ENCODE measurements around the gene LSAMP.

Gene LSAMP

DNA sequence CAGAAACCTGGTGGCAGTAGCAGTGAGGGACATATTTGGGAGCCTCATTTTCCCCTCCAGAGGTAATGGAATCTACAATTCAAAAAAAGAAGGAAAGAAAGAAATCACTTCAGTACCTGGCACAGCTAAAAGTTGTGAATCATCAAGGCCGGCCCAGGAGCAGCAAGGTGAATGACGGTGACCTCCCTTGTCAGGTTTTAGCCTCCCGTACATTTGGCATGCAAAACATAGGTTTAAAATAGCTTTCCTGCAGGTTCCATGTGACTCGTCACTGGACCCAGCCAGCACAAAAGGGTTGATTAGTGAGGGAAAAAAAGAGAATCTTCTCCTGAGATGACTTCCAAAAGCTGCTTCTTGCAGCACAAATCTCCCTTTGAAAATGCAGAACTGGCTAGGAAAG lies 394.2 kb downstream of the LSAMP start:
- DNase-seq (ENCODE audit: low spot score), result no peak

DNA sequence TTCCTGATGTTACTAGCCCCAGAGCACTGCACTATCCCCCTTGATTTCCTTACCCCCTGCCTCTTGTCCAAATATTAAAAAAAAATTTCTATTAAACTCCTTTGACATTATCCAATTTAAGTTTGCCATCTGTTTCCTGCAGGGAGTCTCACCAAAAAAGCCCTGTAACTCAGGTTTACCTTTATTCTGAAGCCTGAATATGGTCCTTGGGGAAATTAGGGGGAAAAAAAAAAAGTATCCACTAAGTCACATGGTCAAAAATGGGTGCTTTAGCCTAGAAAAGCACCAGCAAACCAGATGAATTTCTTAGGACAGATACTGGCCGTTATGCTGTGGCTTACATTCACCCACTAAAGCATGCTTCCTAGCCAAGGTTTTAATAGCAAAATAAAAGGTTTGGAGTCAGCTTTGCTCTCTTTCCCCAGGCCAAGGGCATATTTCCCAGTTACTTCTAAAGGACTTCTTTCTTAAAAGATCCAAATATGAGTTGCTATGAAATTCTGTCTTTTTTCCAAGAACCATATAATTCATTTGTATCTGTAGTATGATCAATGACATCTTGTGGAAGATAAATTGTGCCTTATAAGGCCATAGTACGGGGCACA lies 394.9 kb downstream of the LSAMP start:
- no peak for DNase-seq (ENCODE audit: low spot score)

- no peak for DNase-seq (ENCODE audit: low spot score)
These were observed 396.3 kb downstream of the LSAMP start for GRCh38 chr3:116048991-116049390.

DNA sequence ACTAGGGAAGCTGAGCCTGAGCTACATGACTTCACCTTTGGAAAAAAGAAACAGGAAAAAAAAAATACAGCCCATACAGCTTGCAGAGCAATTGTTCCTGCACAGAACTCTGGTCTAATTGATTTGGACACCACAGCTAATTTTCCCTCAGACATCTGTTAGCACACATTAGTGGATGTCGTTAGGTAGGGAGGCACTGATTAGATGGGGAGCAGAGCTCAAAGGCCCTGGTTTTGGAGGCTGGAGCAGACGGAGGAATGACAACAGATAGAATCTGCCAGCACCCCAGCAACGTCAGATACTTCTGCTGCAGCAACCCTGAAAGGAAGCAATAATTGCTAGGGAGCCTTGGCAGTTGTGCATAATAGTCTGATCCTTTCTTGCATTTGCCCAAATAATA lies 398.9 kb downstream of the LSAMP start:
- DNase-seq (ENCODE audit: low spot score), result no peak

DNA sequence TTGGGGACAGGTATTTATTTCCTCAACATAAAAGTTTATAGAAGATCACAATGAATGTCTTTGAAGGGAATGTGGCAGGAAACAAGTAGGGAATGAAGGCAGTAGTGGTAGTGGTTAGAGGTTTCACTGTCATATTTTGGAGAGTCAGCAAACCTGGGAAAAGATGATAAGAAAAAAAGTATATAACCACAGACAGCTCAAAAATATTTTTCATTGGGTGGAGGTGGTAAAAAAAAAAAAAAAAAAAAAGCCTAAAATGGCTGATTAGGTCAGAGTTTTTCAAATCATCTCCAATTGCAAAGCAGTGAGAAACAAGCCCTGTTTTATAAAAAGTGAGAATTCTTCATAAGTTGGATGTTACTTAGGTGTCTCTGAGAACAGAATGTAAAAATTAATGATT lies 400.0 kb downstream of the LSAMP start:
- DNase-seq (ENCODE audit: low spot score), result no peak

DNA sequence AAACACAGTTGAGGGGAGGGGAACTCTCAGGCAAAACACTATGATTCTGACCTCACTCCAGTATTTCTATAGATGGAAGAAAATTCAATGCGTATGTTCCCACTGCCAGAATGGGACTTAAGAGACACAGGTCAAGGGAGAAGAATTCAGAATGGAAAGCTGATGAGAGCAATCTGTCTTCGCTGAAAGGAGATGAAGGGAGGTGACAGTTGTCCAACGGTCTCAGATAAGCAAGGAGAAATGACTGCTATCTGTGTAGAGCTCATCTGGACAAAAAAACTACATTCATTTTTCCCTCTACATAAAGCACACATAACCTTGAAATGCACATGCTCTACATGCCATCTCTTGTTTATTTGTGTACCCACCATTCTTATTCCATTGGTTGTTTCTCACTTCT lies 405.1 kb downstream of the LSAMP start:
- DNase-seq (ENCODE audit: low spot score), result no peak

- DNase-seq (ENCODE audit: low spot score), result no peak
These were observed 405.7 kb downstream of the LSAMP start for GRCh38 chr3:116039651-116039985.

- DNase-seq (ENCODE audit: low spot score), result no peak
These were observed 406.2 kb downstream of the LSAMP start for GRCh38 chr3:116038968-116039650.

DNA sequence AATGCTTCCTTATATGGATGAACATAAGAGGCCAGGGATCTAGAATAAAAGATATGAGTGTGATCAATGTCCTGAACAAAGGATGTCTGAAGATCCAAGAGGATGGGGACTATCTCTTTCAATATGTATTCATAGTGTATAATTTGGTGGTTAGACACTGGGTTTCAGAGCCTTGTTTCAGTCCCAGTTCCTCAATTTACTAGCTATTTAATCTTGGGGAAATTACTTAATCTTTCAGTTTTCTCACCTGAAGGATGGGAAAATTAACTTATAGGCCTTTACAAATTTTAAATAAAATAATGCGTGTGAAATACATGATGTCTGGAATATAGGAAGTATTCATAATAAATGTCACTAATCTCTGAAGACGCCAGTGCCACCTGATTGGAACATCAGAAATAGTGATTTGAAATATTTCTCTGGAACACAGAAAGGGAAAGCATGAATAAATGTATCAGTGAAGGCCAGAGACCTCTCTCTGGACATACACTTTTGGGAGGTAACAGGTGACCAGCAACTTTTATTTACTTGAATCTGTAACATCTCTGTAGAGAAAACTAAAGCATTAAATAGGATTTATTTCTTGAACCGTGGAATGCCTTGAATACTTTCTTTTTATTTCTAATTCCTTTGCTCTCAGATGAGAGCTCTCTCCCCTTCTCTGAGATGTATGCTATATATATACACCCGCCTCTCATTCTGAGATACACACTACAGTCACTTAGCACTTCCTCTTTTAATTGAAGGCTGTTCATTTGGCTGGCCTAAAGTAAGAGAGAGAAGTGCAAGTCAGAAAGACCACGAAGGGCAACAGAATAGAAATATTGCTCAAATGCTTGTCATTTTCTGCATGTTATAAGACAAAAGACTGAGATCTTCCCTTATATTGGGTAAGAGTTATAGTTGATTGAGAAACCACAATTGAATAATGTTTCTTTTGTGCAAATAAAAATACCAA lies 407.1 kb downstream of the LSAMP start:
- no peak for DNase-seq (ENCODE audit: low spot score)

DNA sequence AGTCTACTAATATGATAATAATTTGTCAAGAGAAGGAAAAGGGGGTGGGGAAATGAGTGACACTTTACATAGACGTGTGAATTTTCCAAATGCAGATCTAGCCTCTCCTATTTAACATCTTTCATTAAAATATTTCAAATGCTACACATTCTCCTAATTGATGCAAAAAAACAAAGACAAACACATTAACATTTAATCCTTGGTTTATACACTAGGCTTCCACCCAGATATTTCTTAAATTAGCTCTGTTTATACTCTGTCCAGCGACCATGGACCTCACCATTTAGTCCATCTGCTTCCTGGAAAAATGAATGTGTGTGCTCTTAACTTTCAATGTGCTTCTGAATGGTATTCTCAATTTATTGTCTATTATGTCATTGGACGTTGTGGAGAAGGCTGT lies 409.9 kb downstream of the LSAMP start:
- no peak for DNase-seq (ENCODE audit: low spot score)

- no peak for DNase-seq (ENCODE audit: low spot score)
These were observed 410.5 kb downstream of the LSAMP start for GRCh38 chr3:116034794-116035193.

DNA sequence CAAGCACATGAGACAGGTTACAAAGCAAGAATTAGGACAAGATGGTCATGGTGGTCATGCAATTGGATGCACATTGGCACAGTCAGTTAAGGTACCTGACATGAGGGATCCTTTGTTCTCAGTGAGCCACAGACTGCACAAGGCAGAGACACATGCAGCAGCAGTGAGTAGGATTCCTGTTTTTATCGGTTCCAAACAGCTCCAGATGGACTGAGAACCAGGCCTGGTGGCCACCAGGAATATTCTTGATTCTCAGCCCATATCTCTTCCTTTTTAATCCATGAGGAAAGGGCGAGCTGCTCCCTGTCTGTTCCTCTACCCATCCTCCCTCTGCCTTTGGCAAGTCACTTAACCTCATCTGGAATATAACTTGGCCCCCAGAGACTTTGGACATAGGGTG lies 411.2 kb downstream of the LSAMP start:
- no peak for DNase-seq (ENCODE audit: low spot score)

DNA sequence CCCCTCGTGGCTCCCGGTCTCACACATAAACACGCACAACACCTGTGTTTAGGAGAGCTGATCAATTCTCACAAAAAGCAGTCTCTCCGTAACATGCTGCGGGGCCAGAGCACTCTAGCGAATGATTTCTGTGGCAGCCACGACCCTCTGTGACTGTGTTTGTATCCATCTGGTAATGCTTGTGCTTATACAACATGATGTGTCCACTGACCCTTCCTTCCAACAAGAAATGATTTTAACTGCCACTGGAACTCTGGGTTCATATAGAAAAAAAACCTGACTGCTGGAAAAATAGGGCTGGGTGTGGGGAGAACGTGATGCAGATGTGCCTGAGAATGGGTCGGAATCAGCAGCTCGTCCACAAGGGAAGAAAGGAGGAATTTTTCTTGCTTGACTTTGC lies 411.8 kb downstream of the LSAMP start:
- no peak for DNase-seq (ENCODE audit: low spot score)

GRCh38 chr3:116032176-116032575 lies 413.1 kb downstream of the LSAMP start:
- DNase-seq (ENCODE audit: low spot score), result no peak

- no peak for DNase-seq (ENCODE audit: low spot score)
These were observed 415.0 kb downstream of the LSAMP start for GRCh38 chr3:116030131-116030850.

GRCh38 chr3:116029266-116029665 lies 416.0 kb downstream of the LSAMP start:
- no peak for DNase-seq (ENCODE audit: low spot score)

DNA sequence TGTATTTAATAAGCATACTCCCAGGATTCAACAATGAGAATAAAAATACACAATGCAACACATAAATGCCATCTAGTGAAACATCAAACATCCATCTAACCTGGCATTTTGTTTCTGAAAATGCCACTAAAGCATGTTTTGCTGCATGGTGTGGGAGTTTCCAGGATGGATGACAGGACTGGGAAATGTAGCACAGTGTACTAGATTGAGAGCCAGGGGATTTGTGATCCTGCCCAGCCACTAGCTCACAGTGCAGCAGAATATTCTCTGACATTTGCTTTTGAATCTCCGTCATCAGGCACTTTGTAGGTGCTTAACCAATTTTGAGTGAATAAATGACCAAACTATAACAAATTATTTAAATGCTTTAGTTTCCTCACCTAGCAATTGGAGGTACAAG lies 417.1 kb downstream of the LSAMP start:
- no peak for DNase-seq (ENCODE audit: low spot score)

DNA sequence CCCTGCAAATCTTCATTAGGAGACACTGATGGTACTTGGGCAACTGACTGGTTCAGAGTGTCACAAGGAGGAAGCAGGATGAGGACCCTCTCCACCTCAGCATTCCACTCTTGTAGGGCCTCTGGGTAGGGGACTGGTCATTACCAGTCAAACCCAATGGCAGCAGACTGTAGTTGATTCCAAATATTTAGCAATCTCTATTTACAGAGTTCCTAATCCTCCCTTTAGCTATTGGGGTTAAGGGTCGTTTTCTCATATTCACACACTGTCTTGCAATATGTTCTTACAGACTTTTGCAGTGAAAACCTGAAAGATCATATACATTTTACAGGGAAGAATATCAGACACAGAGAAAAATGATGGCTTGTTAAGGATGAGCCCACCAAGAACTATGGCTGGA lies 424.3 kb downstream of the LSAMP start:
- DNase-seq (ENCODE audit: low spot score), result no peak

GRCh38 chr3:116020495-116020894 lies 424.8 kb downstream of the LSAMP start:
- DNase-seq (ENCODE audit: low spot score), result no peak

DNA sequence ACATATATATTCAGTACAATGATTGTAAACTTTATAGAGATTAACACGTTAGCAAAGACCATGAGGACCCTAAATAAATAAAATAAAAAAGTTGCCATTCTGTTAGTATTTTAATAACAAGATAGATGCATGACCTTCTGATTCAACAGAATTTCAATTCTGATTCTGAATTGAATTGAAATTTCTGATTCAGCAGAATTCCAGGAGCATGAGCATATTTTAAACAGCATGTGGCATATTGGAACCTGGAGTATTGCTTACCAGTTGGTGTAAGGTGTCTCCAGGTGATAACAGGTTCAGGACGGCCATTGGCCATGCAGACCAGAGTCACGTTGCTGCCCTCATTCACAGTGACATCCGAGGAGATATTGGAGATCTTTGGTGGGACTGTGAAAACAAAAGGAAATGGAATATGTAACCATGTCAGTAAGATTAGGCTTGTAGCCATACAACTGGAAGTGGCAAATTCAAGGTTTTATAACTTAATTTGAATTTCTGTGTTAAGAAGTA lies 426.0 kb downstream of the LSAMP start:
- no peak for DNase-seq (ENCODE audit: low spot score)

DNA sequence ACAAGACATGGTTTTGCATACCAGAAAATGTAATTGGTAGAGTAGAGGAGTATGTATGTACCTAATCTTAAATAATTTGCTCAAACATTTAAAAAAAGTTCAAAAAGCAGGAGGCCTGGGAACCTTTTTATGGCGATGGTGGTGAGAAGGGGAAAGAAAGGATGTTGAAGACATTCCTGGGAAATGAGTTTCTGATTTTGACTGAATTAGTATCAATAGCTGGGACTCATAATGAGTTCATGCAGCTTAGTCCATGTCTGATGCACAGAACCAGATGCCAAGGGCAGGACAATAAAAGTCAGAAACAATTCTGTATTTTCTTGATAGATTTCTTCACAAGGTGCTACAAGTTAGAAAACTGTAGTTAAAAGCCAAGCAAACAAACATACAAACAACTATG lies 426.6 kb downstream of the LSAMP start:
- DNase-seq (ENCODE audit: low spot score), result no peak

DNA sequence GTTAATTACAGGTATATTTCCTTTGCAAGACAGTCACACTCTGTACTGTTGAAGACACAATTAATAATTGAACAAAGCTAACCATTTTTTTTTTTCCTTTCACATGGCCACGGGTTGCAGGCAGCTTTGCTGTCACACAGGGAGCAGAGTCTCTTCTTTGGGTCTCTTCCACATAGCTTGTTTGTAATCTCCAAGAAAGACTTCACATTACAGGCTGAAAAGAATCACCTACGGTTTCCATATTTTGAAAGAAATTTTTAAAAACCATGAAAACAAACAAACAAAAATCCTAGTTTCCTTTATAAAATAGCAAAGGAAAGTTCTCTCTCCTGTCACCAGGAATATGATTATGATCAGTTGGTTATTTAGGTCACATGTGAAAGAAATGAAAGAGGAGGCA lies 429.4 kb downstream of the LSAMP start:
- no peak for DNase-seq (ENCODE audit: low spot score)

Data from left forelimb (tissue), 1 donor.